SJSA1 (cell line): ENCODE results near the gene GGNBP2. TPM values are rescaled to one million over a fixed set of nuclear protein-coding genes. Genes with fewer than 3 reads are reported as not detected.
A peak's percentile ranks its signal among the peaks of the same experiment; 100 is the strongest.

Source experiments
- DNase-seq, 2 experiments: peaks; one replicate each; pipeline ENCODE4 v3.0.0-alpha.2; 2015 to 2020; ENCODE audit warnings: low spot score in 2 of 2, low read depth in 1 of 2
- H3K27ac ChIP-seq: fragments of 250-450 bp; sonication (Bioruptor Pico); 2 replicates; pipeline ENCODE4 v1.5.1; 2020; ENCODE audit warnings: mild to moderate bottlenecking, moderate library complexity
- H3K27me3 ChIP-seq: fragments of 250-450 bp; sonication (Bioruptor Pico); replicated peaks from 2 replicates; pipeline ENCODE4 v1.5.1; 2020; ENCODE audit warnings: mild to moderate bottlenecking, moderate library complexity
- H3K36me3 ChIP-seq: fragments of 250-450 bp; sonication (Bioruptor Pico); 2 replicates; pipeline ENCODE4 v1.5.1; 2020; ENCODE audit warnings: mild to moderate bottlenecking
- H3K4me1 ChIP-seq: fragments of 250-450 bp; sonication (Bioruptor Pico); replicated peaks from 2 replicates; pipeline ENCODE4 v1.6.1; 2021; ENCODE audit warnings: mild to moderate bottlenecking
- H3K4me3 ChIP-seq: fragments of 250-450 bp; sonication (Bioruptor Pico); 2 replicates; pipeline ENCODE4 v1.5.1; 2020; ENCODE audit warnings: mild to moderate bottlenecking
- H3K9me3 ChIP-seq: fragments of 250-450 bp; sonication (Bioruptor Pico); replicated peaks from 2 replicates; pipeline ENCODE4 v1.5.1; 2020; ENCODE audit warnings: mild to moderate bottlenecking
- total RNA-seq: library from RNA; depleted of rRNA; stranded (reverse); fragments of >200 nt; shearing (Covaris generic); gene quantifications from 2 replicates; pipeline ENCODE4 v1.2.3, GENCODE V29; 2014; rRNA removed

GGNBP2 gene, protein sequence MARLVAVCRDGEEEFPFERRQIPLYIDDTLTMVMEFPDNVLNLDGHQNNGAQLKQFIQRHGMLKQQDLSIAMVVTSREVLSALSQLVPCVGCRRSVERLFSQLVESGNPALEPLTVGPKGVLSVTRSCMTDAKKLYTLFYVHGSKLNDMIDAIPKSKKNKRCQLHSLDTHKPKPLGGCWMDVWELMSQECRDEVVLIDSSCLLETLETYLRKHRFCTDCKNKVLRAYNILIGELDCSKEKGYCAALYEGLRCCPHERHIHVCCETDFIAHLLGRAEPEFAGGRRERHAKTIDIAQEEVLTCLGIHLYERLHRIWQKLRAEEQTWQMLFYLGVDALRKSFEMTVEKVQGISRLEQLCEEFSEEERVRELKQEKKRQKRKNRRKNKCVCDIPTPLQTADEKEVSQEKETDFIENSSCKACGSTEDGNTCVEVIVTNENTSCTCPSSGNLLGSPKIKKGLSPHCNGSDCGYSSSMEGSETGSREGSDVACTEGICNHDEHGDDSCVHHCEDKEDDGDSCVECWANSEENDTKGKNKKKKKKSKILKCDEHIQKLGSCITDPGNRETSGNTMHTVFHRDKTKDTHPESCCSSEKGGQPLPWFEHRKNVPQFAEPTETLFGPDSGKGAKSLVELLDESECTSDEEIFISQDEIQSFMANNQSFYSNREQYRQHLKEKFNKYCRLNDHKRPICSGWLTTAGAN
- 47.6 and 54.0 TPM in 2 replicates for total RNA-seq

DNA sequence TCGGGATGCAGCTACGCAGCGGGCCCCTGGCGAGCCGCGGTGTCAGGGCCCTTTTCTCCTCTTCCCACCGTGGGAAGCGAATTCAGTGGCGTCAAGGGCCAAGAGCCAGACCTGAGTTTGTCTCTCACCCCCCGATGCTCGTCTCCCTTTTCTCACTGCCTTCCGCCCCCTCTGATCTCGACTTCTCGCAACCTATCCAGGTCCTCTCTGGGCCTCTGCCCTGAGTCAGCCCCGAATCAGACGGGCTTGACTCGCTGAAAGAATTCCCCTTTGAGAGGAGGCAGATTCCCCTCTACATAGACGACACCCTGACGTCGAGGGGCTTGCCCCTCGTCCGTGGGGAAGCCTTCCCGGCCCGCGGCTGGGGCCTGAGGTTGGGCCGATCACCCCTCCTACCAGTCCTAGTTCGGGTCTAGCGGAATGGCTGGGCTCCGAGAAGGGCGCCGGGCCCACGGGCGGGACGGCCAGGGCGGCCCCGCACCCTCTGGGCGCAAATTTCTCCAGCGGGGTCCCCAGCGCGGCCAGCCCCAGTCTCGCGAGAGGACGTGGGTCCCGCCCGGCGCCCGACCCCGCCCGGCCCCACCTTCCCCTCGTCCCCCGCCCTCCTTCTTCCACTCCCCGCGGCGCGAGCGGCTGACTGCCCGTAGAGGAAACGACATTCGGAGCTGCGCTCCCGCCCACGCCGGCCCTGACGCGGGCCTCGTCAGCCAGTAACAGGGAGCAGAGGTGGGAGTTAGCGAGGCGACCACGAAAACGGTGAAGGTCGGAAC, at the start of gene GGNBP2:
Gene GGNBP2, plus strand, starts transcription at position 613 of the 770 bp plus-strand sequence. CDS start 806 bp downstream, outside the sequence.
- H3K27ac ChIP-seq = peak within 1 kb of the TSS; percentile 95
- H3K27me3 ChIP-seq = no peaks in the 10 kb centered on the region
- peaks cover 14% of the 10 kb centered on the region; the same call in 1 of the 2 replicates for H3K4me1 ChIP-seq
- peaks cover 42% of the 10 kb centered on the region for H3K36me3 ChIP-seq
- H3K9me3 ChIP-seq = no peaks in the 10 kb centered on the region
- peak; percentile 91 to 93 for DNase-seq
- peak within 1 kb of the TSS; percentile 69 for H3K4me3 ChIP-seq

DNA sequence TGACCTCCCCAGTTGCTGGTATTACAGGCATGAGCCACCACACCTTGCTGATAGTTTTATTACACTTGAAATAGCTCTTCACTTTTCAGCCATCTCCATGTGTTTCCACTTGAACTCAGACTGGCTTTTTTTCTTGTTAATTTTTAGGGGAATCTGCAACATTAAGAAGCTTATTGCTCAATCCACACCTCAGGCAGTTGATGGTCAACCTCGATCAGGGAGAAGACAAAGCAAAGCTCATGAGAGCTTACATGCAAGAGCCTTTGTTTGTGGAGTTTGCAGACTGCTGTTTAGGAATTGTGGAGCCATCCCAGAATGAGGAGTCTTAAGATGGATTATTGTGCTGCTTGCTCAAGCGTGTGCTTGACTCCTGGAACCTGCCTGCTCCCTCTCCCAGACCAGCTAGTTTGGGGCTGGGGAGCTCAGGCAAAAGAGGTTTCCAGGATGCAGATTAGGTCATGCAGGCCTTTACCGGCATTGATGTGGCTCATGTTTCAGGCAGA, 49.6 kb upstream of the GGNBP2 start:
- Histone ChIP-seq H3K4me1 (no peaks in the 10 kb centered on the region), H3K27me3 (no peaks in the 10 kb centered on the region), H3K27ac (no peak overlapping the region), H3K9me3 (no peaks in the 10 kb centered on the region), H3K4me3 (no peak overlapping the region), H3K36me3 (peaks cover 79% of the 10 kb centered on the region)
- DNase-seq = no peak

DNA sequence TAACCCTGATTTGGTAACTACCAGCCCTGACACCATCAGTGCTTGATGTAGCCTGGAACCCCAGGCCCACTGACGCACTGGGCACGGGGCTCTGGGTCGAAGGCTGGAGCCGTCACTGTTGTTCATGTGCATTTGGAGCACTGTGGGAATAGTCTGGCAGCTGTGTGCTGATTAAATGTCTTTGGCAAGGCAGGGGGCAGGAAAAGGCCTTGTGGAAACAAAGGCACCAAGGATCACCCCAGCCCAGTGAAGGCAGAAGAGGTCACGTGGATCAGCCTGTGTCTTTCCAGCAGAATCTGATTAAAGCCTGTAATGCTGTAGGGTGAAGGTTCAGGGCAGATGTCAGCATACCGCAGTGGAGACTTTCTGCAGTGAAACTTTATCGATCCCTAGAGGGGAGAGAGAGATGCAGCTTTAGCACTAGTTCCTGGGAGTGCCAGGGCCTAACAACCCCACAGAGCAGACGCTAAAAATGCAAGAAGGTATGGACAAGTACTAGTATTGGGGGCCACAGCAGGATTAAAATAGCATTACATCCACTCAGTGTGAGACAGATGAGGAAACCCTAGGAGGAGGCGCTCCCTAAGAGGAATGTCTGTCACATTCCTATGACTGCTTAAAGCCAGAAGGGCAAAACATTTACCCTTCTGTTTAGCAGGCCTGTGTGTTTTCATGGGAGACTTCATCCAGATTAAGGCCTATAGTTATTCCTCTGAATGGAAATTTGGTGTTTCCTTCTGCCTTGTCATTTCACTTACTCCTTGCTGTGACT, 48.5 kb upstream of the GGNBP2 start:
- no peak overlapping the region for H3K4me3 ChIP-seq
- H3K9me3 ChIP-seq = no peaks in the 10 kb centered on the region
- no peak for DNase-seq
- peaks cover 83% of the 10 kb centered on the region for H3K36me3 ChIP-seq
- H3K4me1 ChIP-seq = no peaks in the 10 kb centered on the region
- no peaks in the 10 kb centered on the region for H3K27me3 ChIP-seq
- no peak overlapping the region for H3K27ac ChIP-seq

DNA sequence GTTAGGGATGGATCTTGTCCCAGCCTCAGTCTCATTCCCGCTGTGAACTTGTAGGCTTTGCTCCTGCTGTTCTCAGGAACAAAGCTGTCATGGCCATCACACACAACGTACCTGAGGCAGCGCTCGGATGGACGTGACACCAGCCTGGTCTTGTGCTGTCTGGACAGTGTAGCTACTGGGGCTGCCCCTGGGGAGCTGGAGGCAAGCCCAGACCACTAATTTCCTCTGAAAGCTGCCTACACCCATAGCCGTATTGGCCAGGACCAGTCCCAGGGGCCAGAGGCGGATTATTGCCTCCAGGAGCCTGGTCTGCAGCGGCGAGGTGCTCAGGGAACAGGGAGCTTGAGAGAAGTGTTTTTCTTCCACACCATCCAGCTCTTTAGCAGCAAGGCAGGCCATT, 46.6 kb upstream of the GGNBP2 start:
- Histone ChIP-seq H3K27me3 (no peaks in the 10 kb centered on the region), H3K27ac (no peak overlapping the region), H3K9me3 (no peaks in the 10 kb centered on the region), H3K36me3 (peaks cover 78% of the 10 kb centered on the region), H3K4me3 (no peak overlapping the region), H3K4me1 (no peaks in the 10 kb centered on the region)
- DNase-seq = no peak

DNA sequence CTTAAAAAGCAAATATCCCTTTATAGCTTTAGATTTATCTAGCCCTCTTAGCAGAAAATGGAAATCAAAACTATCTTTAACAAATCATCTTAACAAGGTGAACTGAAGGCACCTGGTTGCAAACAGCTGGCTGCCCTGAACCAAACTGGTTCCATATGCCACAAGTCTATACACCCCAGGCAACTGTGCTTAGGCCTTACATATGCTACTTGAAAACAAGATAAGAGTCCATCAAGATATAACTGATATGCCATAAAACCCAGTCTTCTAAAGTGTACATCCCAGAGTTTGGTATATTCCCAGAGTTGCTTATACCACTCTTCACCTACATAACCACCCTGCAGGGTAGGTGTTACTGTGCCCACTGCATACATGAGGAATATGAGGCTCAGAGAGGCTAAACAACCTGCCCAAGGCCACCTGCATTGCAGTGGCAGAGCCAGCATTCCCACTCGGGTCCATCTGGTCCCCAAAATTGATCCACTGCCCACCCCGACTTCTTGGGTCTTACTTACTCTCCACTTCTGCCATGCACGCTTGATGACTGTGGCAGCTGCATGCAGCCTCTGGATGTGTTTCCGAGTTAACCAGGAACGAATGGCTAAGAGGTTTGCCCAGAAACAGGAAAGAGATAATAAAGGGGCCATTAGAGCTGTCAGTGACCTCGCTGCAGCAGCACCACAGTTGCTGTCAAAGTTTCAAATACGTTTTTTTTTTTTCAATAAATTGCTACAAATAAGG, 46.0 kb upstream of the GGNBP2 start:
- Histone ChIP-seq H3K27ac (no peak overlapping the region), H3K9me3 (no peaks in the 10 kb centered on the region), H3K4me1 (no peaks in the 10 kb centered on the region), H3K36me3 (peaks cover 74% of the 10 kb centered on the region), H3K4me3 (no peak overlapping the region), H3K27me3 (no peaks in the 10 kb centered on the region)
- DNase-seq = no peak

DNA sequence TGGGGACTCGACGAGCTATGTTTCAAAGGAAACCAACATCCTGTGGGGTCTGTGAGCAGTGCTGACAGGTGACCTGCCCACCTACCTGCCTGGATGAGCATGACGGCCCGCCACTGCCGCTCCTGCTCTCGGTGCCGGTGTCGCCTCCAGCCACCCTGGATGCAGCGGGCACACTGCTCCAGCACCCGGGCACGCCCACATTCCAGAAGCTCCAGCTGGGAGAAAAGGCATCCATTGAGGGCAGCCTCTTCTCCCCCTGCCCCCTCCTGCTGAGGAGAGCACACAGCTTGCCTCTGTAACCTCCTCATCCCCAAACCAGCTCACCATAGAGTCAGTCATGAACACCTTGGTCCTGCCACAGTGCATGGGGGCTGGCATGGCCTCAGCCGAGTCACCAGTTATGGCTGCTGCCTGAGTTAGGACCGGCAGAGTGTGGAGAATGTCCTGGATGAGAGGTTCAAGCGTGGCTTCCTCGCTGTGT, 43.9 kb upstream of the GGNBP2 start:
- H3K27ac ChIP-seq = no peak overlapping the region
- no peaks in the 10 kb centered on the region for H3K27me3 ChIP-seq
- H3K9me3 ChIP-seq = no peaks in the 10 kb centered on the region
- no peak for DNase-seq
- no peak overlapping the region for H3K4me3 ChIP-seq
- peaks cover 71% of the 10 kb centered on the region for H3K36me3 ChIP-seq
- no peaks in the 10 kb centered on the region for H3K4me1 ChIP-seq

DNA sequence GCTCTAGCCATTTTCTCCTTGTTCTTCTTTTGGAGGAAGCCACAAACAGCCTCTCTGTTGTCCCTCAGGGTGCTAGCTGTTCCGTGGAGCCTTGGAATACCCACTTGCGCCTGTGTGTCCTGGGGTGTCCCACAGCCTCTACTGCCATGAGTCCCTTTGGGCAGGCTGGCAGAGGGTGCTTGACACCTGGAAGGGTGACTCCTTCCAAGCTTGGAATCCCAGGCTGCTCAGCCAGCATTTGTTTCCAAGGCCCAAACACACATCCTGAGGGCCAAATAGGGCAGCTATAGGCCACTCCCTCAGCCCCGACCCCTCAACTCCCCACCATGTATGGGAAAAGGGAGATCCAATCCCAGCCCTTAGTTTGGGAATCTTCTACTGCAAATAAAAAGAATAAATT, 43.4 kb upstream of the GGNBP2 start:
- Histone ChIP-seq H3K4me1 (no peaks in the 10 kb centered on the region), H3K36me3 (peaks cover 71% of the 10 kb centered on the region), H3K27ac (no peak overlapping the region), H3K27me3 (no peaks in the 10 kb centered on the region), H3K4me3 (no peak overlapping the region), H3K9me3 (no peaks in the 10 kb centered on the region)
- no peak for DNase-seq

DNA sequence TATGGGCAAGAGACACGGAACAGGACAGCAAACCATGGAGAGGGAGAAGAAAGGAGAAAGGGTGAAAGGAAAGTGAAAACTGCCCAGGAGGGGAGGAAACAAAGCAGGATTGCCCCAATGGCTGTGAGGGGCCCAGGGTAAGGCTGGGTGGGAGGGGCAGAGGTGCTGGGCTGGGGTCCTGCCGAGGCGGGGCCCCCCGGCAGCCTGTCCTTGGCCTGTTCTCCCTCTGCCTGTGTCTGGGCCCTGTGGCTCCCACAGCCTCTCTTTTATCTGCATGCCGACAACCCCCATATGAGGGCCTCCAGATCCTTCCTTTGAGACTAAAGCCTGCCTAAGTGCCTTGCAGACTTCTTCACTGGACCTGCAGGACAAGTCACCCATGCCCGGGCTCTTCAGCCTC, 42.8 kb upstream of the GGNBP2 start:
- H3K4me1 ChIP-seq = no peaks in the 10 kb centered on the region
- H3K9me3 ChIP-seq = no peaks in the 10 kb centered on the region
- H3K27ac ChIP-seq = no peak overlapping the region
- H3K27me3 ChIP-seq = no peaks in the 10 kb centered on the region
- H3K4me3 ChIP-seq = no peak overlapping the region
- DNase-seq = no peak
- peaks cover 71% of the 10 kb centered on the region for H3K36me3 ChIP-seq

DNA sequence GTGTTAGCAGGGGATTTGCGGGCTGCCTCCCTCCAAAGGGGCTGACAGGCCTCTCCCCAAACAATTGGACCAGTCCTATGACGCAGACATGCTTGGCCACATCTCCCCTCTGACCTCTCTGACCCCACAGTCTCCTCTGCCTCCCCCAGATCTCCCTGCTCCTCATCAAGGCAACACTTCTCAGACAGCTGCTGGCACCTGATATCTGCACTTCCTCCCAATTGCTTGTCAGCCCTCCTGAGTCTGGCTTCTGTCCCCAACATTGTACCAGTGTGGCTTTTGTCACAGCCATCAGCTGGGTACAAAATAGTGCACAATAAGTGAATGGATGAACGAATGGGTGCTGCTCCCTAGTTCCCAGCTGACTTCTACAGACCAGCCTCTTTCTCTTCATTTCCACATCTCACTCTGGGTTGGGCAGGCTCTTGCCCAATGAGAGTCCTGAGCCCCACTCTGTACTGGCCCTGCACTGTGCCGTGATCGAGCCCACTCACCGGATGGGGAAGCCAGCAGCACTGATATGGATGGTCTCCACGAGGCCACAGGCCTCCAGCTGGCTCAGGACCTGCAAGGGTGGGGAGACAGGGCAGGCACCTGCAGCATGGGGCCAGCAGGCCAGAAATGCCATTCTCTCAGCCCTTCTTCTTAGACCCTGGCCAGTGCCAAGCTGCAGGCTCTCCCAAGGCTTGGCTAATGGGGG, 41.1 kb upstream of the GGNBP2 start:
- Histone ChIP-seq H3K4me1 (no peaks in the 10 kb centered on the region), H3K27ac (no peak overlapping the region), H3K27me3 (no peaks in the 10 kb centered on the region), H3K4me3 (no peak overlapping the region), H3K9me3 (no peaks in the 10 kb centered on the region), H3K36me3 (peaks cover 72% of the 10 kb centered on the region)
- no peak for DNase-seq

DNA sequence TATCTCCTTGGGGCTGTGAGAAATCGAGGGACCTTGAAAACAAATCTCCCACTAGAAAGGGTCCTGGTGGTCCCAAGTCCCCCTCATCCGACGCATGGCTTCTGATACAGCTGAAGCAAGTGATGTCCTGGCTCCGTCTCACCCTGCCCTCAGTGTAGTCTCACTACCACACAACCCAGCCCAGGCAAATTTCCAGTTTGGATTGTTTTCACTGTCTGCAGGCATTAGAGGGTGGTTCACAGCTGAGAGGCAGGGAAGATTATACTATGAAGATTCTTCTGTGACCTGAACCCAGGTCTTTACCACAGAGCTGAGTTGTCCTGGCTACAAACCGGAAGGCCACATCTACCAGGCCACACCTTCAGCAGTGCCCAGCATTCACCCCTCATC, 40.6 kb upstream of the GGNBP2 start:
- Histone ChIP-seq H3K27ac (no peak overlapping the region), H3K36me3 (peaks cover 73% of the 10 kb centered on the region), H3K9me3 (no peaks in the 10 kb centered on the region), H3K27me3 (no peaks in the 10 kb centered on the region), H3K4me3 (no peak overlapping the region), H3K4me1 (no peaks in the 10 kb centered on the region)
- no peak for DNase-seq

DNA sequence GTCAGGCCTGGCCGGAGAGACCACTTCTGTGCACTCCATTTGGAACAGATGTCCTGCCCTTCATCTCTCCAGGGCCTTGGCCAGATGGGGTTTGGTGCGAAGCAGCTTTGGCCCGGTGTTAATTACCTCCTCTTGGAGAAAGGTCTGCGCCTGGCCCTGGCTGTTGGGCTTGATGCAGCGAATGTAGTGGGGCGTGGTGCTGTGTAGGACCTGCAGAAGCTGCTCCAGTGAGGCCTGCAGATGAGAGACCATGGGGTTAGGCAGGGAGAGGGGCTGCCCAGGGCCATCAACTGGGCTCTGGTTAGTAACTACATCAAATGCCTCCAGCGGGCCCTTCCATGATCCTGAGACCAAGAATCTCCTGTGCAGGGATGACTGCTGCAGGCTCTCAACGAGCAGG, 39.5 kb upstream of the GGNBP2 start:
- H3K36me3 ChIP-seq = peaks cover 77% of the 10 kb centered on the region
- H3K27ac ChIP-seq = no peak overlapping the region
- H3K9me3 ChIP-seq = no peaks in the 10 kb centered on the region
- no peaks in the 10 kb centered on the region for H3K27me3 ChIP-seq
- H3K4me1 ChIP-seq = no peaks in the 10 kb centered on the region
- H3K4me3 ChIP-seq = no peak overlapping the region
- no peak for DNase-seq

DNA sequence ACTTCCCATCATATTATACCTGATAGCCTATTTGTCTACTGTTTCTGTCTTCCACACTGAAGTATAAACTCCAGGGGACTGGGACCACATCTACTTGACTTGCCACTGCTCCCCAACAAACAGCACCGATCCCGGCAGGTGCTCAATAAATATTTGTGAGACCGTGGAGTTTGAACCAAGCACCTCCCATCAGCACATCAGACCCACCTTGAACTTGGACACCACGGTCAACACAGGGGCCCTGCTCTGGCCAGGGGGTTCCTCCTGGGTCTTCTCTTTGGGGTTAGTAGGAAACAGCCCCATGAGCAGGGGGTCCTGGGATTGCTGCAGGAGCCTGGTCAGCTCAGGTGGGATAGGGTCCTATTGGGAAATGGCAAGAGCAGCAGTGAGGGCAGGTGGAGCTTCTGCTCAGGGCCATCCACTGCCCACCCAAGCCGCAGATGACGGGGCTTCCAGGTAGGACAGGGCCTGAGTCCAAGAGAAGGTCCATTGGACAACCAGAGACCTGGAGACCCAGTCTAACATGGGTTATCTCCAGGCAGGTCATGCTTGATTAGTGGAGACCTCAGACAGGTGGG, 38.4 kb upstream of the GGNBP2 start:
- H3K4me3 ChIP-seq = no peak overlapping the region
- no peaks in the 10 kb centered on the region for H3K4me1 ChIP-seq
- H3K27me3 ChIP-seq = no peaks in the 10 kb centered on the region
- DNase-seq = no peak
- H3K9me3 ChIP-seq = no peaks in the 10 kb centered on the region
- no peak overlapping the region for H3K27ac ChIP-seq
- peaks cover 76% of the 10 kb centered on the region for H3K36me3 ChIP-seq
